SK-N-SH (cell line): ENCODE measurements around the gene TMEM51. TPM values are rescaled to one million over a fixed set of nuclear protein-coding genes. Genes with fewer than 3 reads are reported as not detected.

ENCODE experiments used
- CTCF ChIA-PET: fragments of 300-600, 350-600 bp; formaldehyde crosslinking; extraction: SDS; loops from one replicate; lab custom pipeline; 2021; lab: Yijun Ruan, JAX
- POLR2A ChIA-PET: fragments of 350-600 bp; sonication (Branson Sonifier 250); formaldehyde crosslinking; extraction: SDS; loops from one replicate; lab custom pipeline; 2020; ENCODE audit warnings: antibody characterized with exemption, inconsistent platforms; lab: Yijun Ruan, JAX
- DNase-seq: peaks from one replicate; pipeline ENCODE4 v3.0.0; 2012
- H2AFZ ChIP-seq: fragments of 200-600 bp; sonication (generic); 2 replicates; pipeline ENCODE4 v1.8.1; 2016; ENCODE audit warnings: antibody characterized with exemption, mild to moderate bottlenecking, low read depth
- H3F3A ChIP-seq: fragments of 200-600 bp; sonication (generic); replicated peaks from 2 replicates; pipeline ENCODE3; 2016; ENCODE audit warnings: antibody characterized with exemption, mild to moderate bottlenecking; ENCODE audit not compliant: insufficient read depth
- H3K27ac ChIP-seq, 2 experiments: fragments of 200-500 bp in 1 of 2; fragments of 200-600 bp in 1 of 2; sonication (Bioruptor generic) in 1 of 2; sonication (generic), shearing (Covaris generic) in 1 of 2; 2 replicates each; pipeline versions ENCODE4 v1.5.1 to v1.6.1; 2014 to 2016; ENCODE audit warnings: low read depth in 2 of 2, inconsistent platforms in 1 of 2, low read length in 1 of 2, mild to moderate bottlenecking in 1 of 2, mixed read lengths in 1 of 2
- H3K27me3 ChIP-seq: fragments of 200-600 bp; sonication (generic), shearing (Covaris generic); 2 replicates; pipeline ENCODE4 v1.6.1; 2016; ENCODE audit warnings: mixed run types; ENCODE audit not compliant: insufficient read depth
- H3K36me3 ChIP-seq, 2 experiments: fragments of 200-500 bp in 1 of 2; fragments of 200-600 bp in 1 of 2; sonication (Bioruptor generic) in 1 of 2; sonication (generic) in 1 of 2; replicated peaks in 1 of 2; 2 replicates each; pipeline versions ENCODE3 to v1.5.1; 2014 to 2016; ENCODE audit warnings: low read length in 1 of 2, mild to moderate bottlenecking in 1 of 2; ENCODE audit not compliant: insufficient read depth in 2 of 2, control insufficient read depth in 1 of 2
- H3K4me1 ChIP-seq, 2 experiments: fragments of 200-500 bp in 1 of 2; fragments of 200-600 bp in 1 of 2; sonication (Bioruptor generic) in 1 of 2; sonication (generic), shearing (Covaris generic) in 1 of 2; 2 replicates each; pipeline versions ENCODE4 v1.5.1 to v1.6.1; 2014 to 2016; ENCODE audit warnings: low read depth in 1 of 2, low read length in 1 of 2, mixed run types in 1 of 2; ENCODE audit not compliant: insufficient read depth in 2 of 2, control insufficient read depth in 1 of 2
- H3K4me2 ChIP-seq: fragments of 200-600 bp; sonication (generic), shearing (Covaris generic); 2 replicates; pipeline ENCODE4 v1.6.1; 2017; ENCODE audit warnings: mixed run types
- H3K4me3 ChIP-seq, 2 experiments: fragments of 200-500 bp in 1 of 2; fragments of 200-600 bp in 1 of 2; sonication (Bioruptor generic) in 1 of 2; sonication (generic), shearing (Covaris generic) in 1 of 2; 2 replicates each; pipeline versions ENCODE4 v1.5.1 to v1.8.1; 2014 to 2016; ENCODE audit warnings: low read depth in 2 of 2, inconsistent platforms in 1 of 2, low read length in 1 of 2, mild to moderate bottlenecking in 1 of 2, mixed read lengths in 1 of 2, moderate library complexity in 1 of 2
- H3K79me2 ChIP-seq: fragments of 200-600 bp; sonication (generic); 2 replicates; pipeline ENCODE4 v1.8.1; 2017; ENCODE audit warnings: mild to moderate bottlenecking; ENCODE audit not compliant: insufficient read depth
- H3K9ac ChIP-seq: fragments of 200-600 bp; sonication (generic); 2 replicates; pipeline ENCODE4 v1.6.1; 2017; ENCODE audit warnings: mixed run types
- H3K9me2 ChIP-seq: fragments of 200-600 bp; sonication (generic); 2 replicates; pipeline ENCODE4 v1.6.1; 2017; ENCODE audit warnings: mixed run types
- H3K9me3 ChIP-seq: fragments of 200-600 bp; sonication (generic); 2 replicates; pipeline ENCODE4 v1.6.1; 2017; ENCODE audit warnings: mixed run types, mild to moderate bottlenecking, moderate library complexity
- H4K20me1 ChIP-seq: fragments of 200-600 bp; sonication (generic); 2 replicates; pipeline ENCODE4 v1.6.1; 2017; ENCODE audit warnings: mild to moderate bottlenecking, mixed run types; ENCODE audit not compliant: insufficient read depth
- EZH2phosphoT487 ChIP-seq: fragments of 200-600 bp; sonication (generic); IDR thresholded peaks from 2 replicates; pipeline ENCODE4 v1.6.1; 2017; ENCODE audit warnings: low read depth, mixed run types, mild to moderate bottlenecking, antibody characterized with exemption, moderate library complexity, borderline replicate concordance
- FOXJ3 ChIP-seq: sonication (generic); formaldehyde crosslinking; IDR thresholded peaks from 2 replicates; pipeline ENCODE4 v1.5.1; 2020; ENCODE audit warnings: mild to moderate bottlenecking, missing genetic modification reagents
- FOXM1 ChIP-seq: IDR thresholded peaks from 2 replicates; pipeline ENCODE4 v1.4.0; 2012; ENCODE audit warnings: low read depth, mild to moderate bottlenecking
- GABPA ChIP-seq: IDR thresholded peaks from 2 replicates; pipeline ENCODE4 v1.4.0; 2012; ENCODE audit warnings: low read depth, mild to moderate bottlenecking
- IRF3 ChIP-seq: fragments of 150-350 bp; IDR thresholded peaks from 2 replicates; pipeline ENCODE4 v1.6.1; 2016; ENCODE audit warnings: mild to moderate bottlenecking, low read depth, low read length
- JUND ChIP-seq: IDR thresholded peaks from 2 replicates; pipeline ENCODE4 v1.4.0; 2012
- MEF2A ChIP-seq: IDR thresholded peaks from 2 replicates; pipeline ENCODE4 v1.4.0; 2012; ENCODE audit warnings: low read depth, borderline replicate concordance
- RFX5 ChIP-seq: IDR thresholded peaks from 2 replicates; pipeline ENCODE4 v1.6.1; 2012; ENCODE audit warnings: mild to moderate bottlenecking, improper control_type of control experiment, low read length
- RXRA ChIP-seq: IDR thresholded peaks from 2 replicates; pipeline ENCODE4 v1.4.0; 2012; ENCODE audit warnings: low read depth, mild to moderate bottlenecking, borderline replicate concordance
- SMC3 ChIP-seq: IDR thresholded peaks from 2 replicates; pipeline ENCODE4 v1.6.1; 2012; ENCODE audit warnings: low read depth, low read length, improper control_type of control experiment
- TCF12 ChIP-seq: IDR thresholded peaks from 2 replicates; pipeline ENCODE4 v1.4.0; 2012
- TEAD4 ChIP-seq: IDR thresholded peaks from 2 replicates; pipeline ENCODE4 v1.4.0; 2012; ENCODE audit warnings: mild to moderate bottlenecking, borderline replicate concordance; ENCODE audit not compliant: insufficient read depth
- USF2 ChIP-seq: fragments of 150-350 bp; IDR thresholded peaks from 2 replicates; pipeline ENCODE4 v1.6.1; 2017; ENCODE audit warnings: antibody characterized with exemption, low read length, low read depth, borderline replicate concordance
- WGBS: methylation state at CpG from one replicate; pipeline ENCODE4 v1.1.6; 2017; ENCODE audit warnings: low lambda C conversion rate; 5-methylcytosine and 5-hydroxymethylcytosine counted together
- polyA plus RNA-seq, 3 experiments: library from polyadenylated mRNA; depleted of rRNA; stranded (reverse); fragments of >200 nt; gene quantifications; 2 replicates each; pipeline ENCODE4 v1.2.3, GENCODE V29; 2012

The TMEM51 gene
- polyA plus RNA-seq, 1 of the 3 experiments (the other 2 are of a cell fraction), result 25.6 TPM

GRCh38 chr1:15264769-15265168 is 111.2 kb downstream of the TMEM51 start:
- no peaks in the 10 kb centered on the region for H3K27me3 ChIP-seq
- no peaks in the 10 kb centered on the region for H4K20me1 ChIP-seq
- H3F3A ChIP-seq, result no peaks in the 10 kb centered on the region
- H3K9me2 ChIP-seq, result no peaks in the 10 kb centered on the region
- no peaks in the 10 kb centered on the region for H3K36me3 ChIP-seq
- no peak overlapping the region for H3K4me2 ChIP-seq
- H3K79me2 ChIP-seq, result no peaks in the 10 kb centered on the region
- CTCF ChIA-PET, result interaction anchor here (1.0 to 1.4 kb wide), 3 partner anchors 59 to 165 kb away, joined by 3 to 4 read pairs (median 3); no protein-coding TSS in a partner anchor
- DNase-seq, result no peak
- POLR2A ChIA-PET, result interaction anchor here (0.6 kb wide), 1 partner anchor 104 kb away, joined by 3 read pairs; no protein-coding TSS in a partner anchor
- no peak overlapping the region for H3K27ac ChIP-seq
- H3K4me1 ChIP-seq, result no peaks in the 10 kb centered on the region; a peak in 1 of 4 replicates
- no peak overlapping the region for H3K4me3 ChIP-seq
- peaks cover 8% of the 10 kb centered on the region; the same call in 1 of the 2 replicates for H3K9me3 ChIP-seq
- TF ChIP-seq USF2, result no peak
- TF ChIP-seq RFX5, result no peak
- TF ChIP-seq FOXJ3, result no peak
- TF ChIP-seq EZH2phosphoT487, result no peak
- no peak for TF ChIP-seq JUND
- no peak for TF ChIP-seq GABPA
- no peak for TF ChIP-seq FOXM1
- no peak for TF ChIP-seq MEF2A
- no peak for TF ChIP-seq IRF3
- no peak for TF ChIP-seq TCF12
- TF ChIP-seq SMC3, result no peak
- TF ChIP-seq RXRA, result no peak
- no peak for TF ChIP-seq TEAD4
- H2AFZ ChIP-seq, result no peak overlapping the region
- H3K9ac ChIP-seq, result no peak overlapping the region
- WGBS, result 37% methylated on average over 2 of the region's 2 CpGs

Other genes starting within 250 kb of the TMEM51 start
- 0.48 and 0.55 TPM in 2 replicates for gene FHAD1, start 93.5 kb downstream of the TMEM51 start, polyA plus RNA-seq (2012; rRNA removed)